Measurements from ENCODE around the gene NGEF. TPM values are rescaled to one million over a fixed set of nuclear protein-coding genes. Genes with fewer than 3 reads are reported as not detected.
A peak's percentile ranks its signal among the peaks of the same experiment; 100 is the strongest.
"Not testable (repeated sequence)": the region's sequence is repeated elsewhere in the genome, so short reads cannot be mapped to it uniquely, and the experiment has no call there.

Gene NGEF
- total and polyA plus RNA-seq, 2 donors (not counting 1 experiment from before 2014, with no cell fraction given): under 0.01 to 0.24 TPM

DNA sequence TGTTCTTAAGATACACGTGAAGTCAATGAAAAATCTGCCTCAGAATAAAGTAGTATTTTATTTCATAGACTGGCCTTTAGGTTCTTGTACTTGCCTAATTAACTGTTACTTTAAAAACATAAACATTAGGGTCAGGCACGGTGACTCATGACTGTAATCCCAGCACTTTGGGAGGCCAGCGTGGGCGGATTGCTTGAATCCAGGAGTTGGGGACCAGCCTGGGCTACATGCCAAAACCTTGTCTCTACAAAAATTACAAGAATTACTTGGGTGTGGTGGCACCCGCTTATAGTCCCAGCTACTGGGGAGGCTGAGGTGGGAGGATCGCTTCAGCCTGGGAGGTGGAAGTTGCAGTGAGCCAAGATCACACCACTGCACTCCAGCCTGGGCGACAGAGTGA is 159.0 kb downstream of the NGEF start:
- Histone ChIP-seq H3K9ac (ENCODE audit: insufficient read depth, low read length) (no peak overlapping the region), H3K36me3 (ENCODE audit: control insufficient read depth, insufficient read depth, low read length) (peaks cover 4% of the 10 kb centered on the region), H4K20me1 (ENCODE audit: control insufficient read depth, extremely low read depth, insufficient read depth, low read length) (no peaks in the 10 kb centered on the region), H3K9me3 (ENCODE audit: control insufficient read depth, insufficient read depth, low read depth, low read length) (no peaks in the 10 kb centered on the region), H3K4me2 (ENCODE audit: extremely low read depth, insufficient read depth, low read length) (peak overlapping the region; percentile 40), H3K79me2 (ENCODE audit: control insufficient read depth, insufficient read depth, low read length) (no peaks in the 10 kb centered on the region), H3K27ac (ENCODE audit: insufficient read depth, low read length) (no peak overlapping the region), H2AFZ (ENCODE audit: low read length) (no peak overlapping the region), H3K27me3 (ENCODE audit: control insufficient read depth, insufficient read depth, low read length) (no peaks in the 10 kb centered on the region), H3K4me1 (ENCODE audit: control insufficient read depth, extremely low read depth, insufficient read depth, low read length) (peaks cover 5% of the 10 kb centered on the region), H3K4me3 (replicated peaks in 1 of 4; ENCODE audit: control extremely low read depth in 1 of 4, insufficient read depth in 1 of 4, low read depth in 3 of 4, low read length in 4 of 4) (no peak overlapping the region)
- TF ChIP-seq EZH2 (IDR thresholded peaks at IDR 0.05; ENCODE audit: low read length, missing control alignments) (no peak), CTCF (conservative IDR thresholded peaks at IDR 0.05 in 1 of 2, IDR thresholded peaks at IDR 0.05 in 1 of 2; ENCODE audit: low read depth in 1 of 2, low read length in 2 of 2) (no peak)
- peak; percentile 89 to 92 for DNase-seq (ENCODE audit: low read depth in 2 of 2)

GRCh38 chr2:232852676-232853075 is 160.4 kb downstream of the NGEF start:
- Histone ChIP-seq H3K4me2 (ENCODE audit: extremely low read depth, insufficient read depth, low read length) (no peak overlapping the region), H3K9me3 (ENCODE audit: control insufficient read depth, insufficient read depth, low read depth, low read length) (no peaks in the 10 kb centered on the region), H3K4me3 (replicated peaks in 1 of 4; ENCODE audit: control extremely low read depth in 1 of 4, insufficient read depth in 1 of 4, low read depth in 3 of 4, low read length in 4 of 4) (no peak overlapping the region), H3K4me1 (ENCODE audit: control insufficient read depth, extremely low read depth, insufficient read depth, low read length) (peaks cover 5% of the 10 kb centered on the region), H3K79me2 (ENCODE audit: control insufficient read depth, insufficient read depth, low read length) (no peaks in the 10 kb centered on the region), H3K9ac (ENCODE audit: insufficient read depth, low read length) (no peak overlapping the region), H2AFZ (ENCODE audit: low read length) (no peak overlapping the region), H4K20me1 (ENCODE audit: control insufficient read depth, extremely low read depth, insufficient read depth, low read length) (no peaks in the 10 kb centered on the region), H3K27me3 (ENCODE audit: control insufficient read depth, insufficient read depth, low read length) (no peaks in the 10 kb centered on the region), H3K36me3 (ENCODE audit: control insufficient read depth, insufficient read depth, low read length) (peaks cover 6% of the 10 kb centered on the region), H3K27ac (ENCODE audit: insufficient read depth, low read length) (no peak overlapping the region)
- no peak for DNase-seq (ENCODE audit: low read depth in 2 of 2)
- TF ChIP-seq CTCF (conservative IDR thresholded peaks at IDR 0.05 in 1 of 2, IDR thresholded peaks at IDR 0.05 in 1 of 2; ENCODE audit: low read depth in 1 of 2, low read length in 2 of 2) (no peak), EZH2 (IDR thresholded peaks at IDR 0.05; ENCODE audit: low read length, missing control alignments) (no peak)

DNA sequence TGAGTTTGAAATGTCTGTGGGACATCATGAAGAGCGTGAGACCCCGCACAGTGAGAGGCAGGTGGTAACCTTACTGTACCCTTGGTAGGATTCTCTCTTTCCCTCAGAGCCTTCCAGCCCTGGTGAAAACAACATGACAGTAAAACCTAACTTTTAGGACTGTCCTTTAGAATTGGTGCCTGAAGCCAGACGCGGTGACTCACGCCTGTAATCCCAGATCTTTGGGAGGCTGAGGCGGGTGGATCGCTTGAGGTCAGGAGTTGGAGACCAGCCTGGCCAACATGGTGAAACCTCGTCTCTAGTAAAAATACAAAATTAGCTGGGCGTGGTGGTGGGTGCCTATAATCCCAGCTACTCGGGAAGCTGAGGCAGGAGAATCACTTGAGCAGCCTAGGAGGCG is 161.0 kb downstream of the NGEF start:
- H3K9me3 ChIP-seq (ENCODE audit: control insufficient read depth, insufficient read depth, low read depth, low read length); H2AFZ ChIP-seq (ENCODE audit: low read length); H4K20me1 ChIP-seq (ENCODE audit: control insufficient read depth, extremely low read depth, insufficient read depth, low read length); H3K4me1 ChIP-seq (ENCODE audit: control insufficient read depth, extremely low read depth, insufficient read depth, low read length); H3K4me3 ChIP-seq (replicated peaks in 1 of 4; ENCODE audit: control extremely low read depth in 1 of 4, insufficient read depth in 1 of 4, low read depth in 3 of 4, low read length in 4 of 4); H3K27ac ChIP-seq (ENCODE audit: insufficient read depth, low read length); H3K9ac ChIP-seq (ENCODE audit: insufficient read depth, low read length); DNase-seq (ENCODE audit: low read depth in 2 of 2); H3K79me2 ChIP-seq (ENCODE audit: control insufficient read depth, insufficient read depth, low read length); H3K4me2 ChIP-seq (ENCODE audit: extremely low read depth, insufficient read depth, low read length); H3K27me3 ChIP-seq (ENCODE audit: control insufficient read depth, insufficient read depth, low read length); H3K36me3 ChIP-seq (ENCODE audit: control insufficient read depth, insufficient read depth, low read length): not testable (repeated sequence)

Data from fibroblast of lung (primary cell).